Naive thymus-derived CD8-positive, alpha-beta T cell (primary cell): ENCODE data around the gene ZNF184. TPM values are rescaled to one million over a fixed set of nuclear protein-coding genes. Genes with fewer than 3 reads are reported as not detected.

Experiments used
- ATAC-seq, 2 donors: fragments of 150-1000 bp; cut with Tn5 transposase in 1 of 2; sonication (Bioruptor Pico), chemical (Tn5 transposase) in 1 of 2; 1 replicate in 1 of 2; 2 replicates in 1 of 2; pipeline ENCODE4 v1.10.0; 2021; ENCODE audit warnings: mild to moderate bottlenecking in 2 of 2, moderate library complexity in 2 of 2
- POLR2A ChIA-PET: fragments of 350-600 bp; sonication (Branson Sonifier 250); formaldehyde crosslinking; loops from one replicate; lab custom pipeline; 2021; ENCODE audit warnings: antibody characterized with exemption; lab: Charles Lee
- DNase-seq, 10 donors: peaks; one replicate each; pipeline versions ENCODE4 v3.0.0 to v3.0.0-alpha.2; 2020 to 2022
- H3K27ac Mint-ChIP-seq, 10 donors: one replicate each; pipeline ENCODE4 v1.8.0; 2020 to 2022; ENCODE audit warnings: mild to moderate bottlenecking in 10 of 10, mixed read lengths in 10 of 10, moderate library complexity in 4 of 10, inconsistent platforms in 1 of 10
- H3K27me3 Mint-ChIP-seq, 5 donors: one replicate each; pipeline ENCODE4 v1.8.0; 2021 to 2022; ENCODE audit warnings: mixed read lengths in 5 of 5
- H3K36me3 Mint-ChIP-seq, 3 donors: one replicate each; pipeline ENCODE4 v1.8.0; 2020 to 2022; ENCODE audit warnings: mixed read lengths in 3 of 3, mild to moderate bottlenecking in 2 of 3, inconsistent platforms in 1 of 3
- H3K4me1 Mint-ChIP-seq, 4 donors: one replicate each; pipeline ENCODE4 v1.8.0; 2021 to 2022; ENCODE audit warnings: mixed read lengths in 4 of 4
- H3K4me3 Mint-ChIP-seq, 10 donors: one replicate each; pipeline ENCODE4 v1.8.0; 2020 to 2022; ENCODE audit warnings: mild to moderate bottlenecking in 10 of 10, mixed read lengths in 10 of 10, moderate library complexity in 6 of 10, inconsistent platforms in 1 of 10
- H3K9me3 Mint-ChIP-seq, 9 donors: one replicate each; pipeline ENCODE4 v1.8.0; 2020 to 2022; ENCODE audit warnings: mixed read lengths in 9 of 9, mild to moderate bottlenecking in 3 of 9, inconsistent platforms in 1 of 9, moderate library complexity in 1 of 9
- polyA plus RNA-seq, 3 donors: library from polyadenylated mRNA; unstranded; fragments of 300-500 nt; fragmentation: Illumina TruSeq; gene quantifications; one replicate each; pipeline ENCODE4 v1.2.3, GENCODE V29; 2021
- total RNA-seq, 8 experiments: library from RNA in 2 of 8; stranded (reverse) in 2 of 8; gene quantifications; one replicate each; pipeline ENCODE4 v1.2.3 and lab custom pipeline; 2021 to 2026

ZNF184 gene
- total and polyA plus RNA-seq, 5 experiments from 2014 or later, result 3.8 to 10.8 (median 7.8) TPM

GRCh38 chr6:27502508-27503435 lies 29.9 kb upstream of the ZNF184 start:
- POLR2A ChIA-PET, result interaction anchor here (1.0 to 3.6 kb wide), 3 partner anchors 24 to 29 kb away, joined by 4 to 22 read pairs (median 18); no protein-coding TSS in a partner anchor
- Mint-ChIP-seq H3K4me3 (peak overlapping the region; percentile 86 to 96 (median 92)), H3K4me1 (peaks cover 28 to 37% (median 29%) of the 10 kb centered on the region in 4 donors), H3K9me3 (no peaks in the 10 kb centered on the region), H3K27ac (peak overlapping the region; percentile 68 to 97 (median 88)), H3K27me3 (peaks cover 4 to 22% (median 13%) of the 10 kb centered on the region in 5 donors), H3K36me3 (no peaks in the 10 kb centered on the region)
- DNase-seq (peak; percentile 28 to 82 (median 75)), ATAC-seq (peak; percentile 47 to 60)

- POLR2A ChIA-PET, result interaction anchor here (1.7 kb wide), 1 partner anchor 22 kb away, joined by 22 read pairs; no protein-coding TSS in a partner anchor
- H3K4me1 Mint-ChIP-seq, result peaks cover 26 to 37% (median 31%) of the 10 kb centered on the region in 4 donors
- ATAC-seq, result no peak
- H3K4me3 Mint-ChIP-seq, result peak overlapping the region in 1 of 10 donors; percentile 68
- DNase-seq, result no peak
- H3K27ac Mint-ChIP-seq, result no peak overlapping the region
- H3K27me3 Mint-ChIP-seq, result peaks cover 7 to 30% (median 20%) of the 10 kb centered on the region in 5 donors
- peaks cover 0 to 3% (median 0%) of the 10 kb centered on the region in 9 donors for H3K9me3 Mint-ChIP-seq
- peaks cover 0 to 4% (median 2%) of the 10 kb centered on the region in 3 donors for H3K36me3 Mint-ChIP-seq
Measured at GRCh38 chr6:27501187-27501586, 28.3 kb upstream of the ZNF184 start.

GRCh38 chr6:27500177-27500576 lies 27.3 kb upstream of the ZNF184 start:
- Mint-ChIP-seq H3K27me3 (peaks cover 15 to 40% (median 30%) of the 10 kb centered on the region in 5 donors), H3K36me3 (peaks cover 3 to 13% (median 3%) of the 10 kb centered on the region in 3 donors), H3K4me1 (peaks cover 22 to 37% (median 33%) of the 10 kb centered on the region in 4 donors), H3K4me3 (peak overlapping the region in 1 of 10 donors; percentile 41), H3K9me3 (peaks cover 0 to 8% (median 3%) of the 10 kb centered on the region in 9 donors), H3K27ac (peak overlapping the region in 1 of 10 donors; percentile 95)
- ATAC-seq, result no peak
- POLR2A ChIA-PET, result interaction anchor here (0.7 to 1.0 kb wide), 2 partner anchors 396 to 1722 kb away, joined by 3 read pairs; no protein-coding TSS in a partner anchor
- no peak for DNase-seq

- H3K4me3 Mint-ChIP-seq, result peak overlapping the region; percentile 15 to 75 (median 69)
- peak overlapping the region in 2 of 10 donors; percentile 26 to 34 for H3K27ac Mint-ChIP-seq
- peaks cover 28 to 70% (median 52%) of the 10 kb centered on the region in 5 donors for H3K27me3 Mint-ChIP-seq
- POLR2A ChIA-PET, result no interaction called here
- DNase-seq (peak in 1 of 10 donors; percentile 5), ATAC-seq (peak; percentile 38 to 39)
- peaks cover 0 to 12% (median 3%) of the 10 kb centered on the region in 9 donors for H3K9me3 Mint-ChIP-seq
- peaks cover 3 to 31% (median 6%) of the 10 kb centered on the region in 3 donors for H3K36me3 Mint-ChIP-seq
- H3K4me1 Mint-ChIP-seq, result peaks cover 8 to 19% (median 12%) of the 10 kb centered on the region in 4 donors
Measured at GRCh38 chr6:27495386-27496135, 22.7 kb upstream of the ZNF184 start.

- H3K9me3 Mint-ChIP-seq, result peaks cover 0 to 12% (median 3%) of the 10 kb centered on the region in 9 donors
- ATAC-seq (no peak), DNase-seq (no peak)
- peak overlapping the region; percentile 15 to 75 (median 69) for H3K4me3 Mint-ChIP-seq
- peaks cover 28 to 64% (median 51%) of the 10 kb centered on the region in 5 donors for H3K27me3 Mint-ChIP-seq
- POLR2A ChIA-PET, result no interaction called here
- H3K36me3 Mint-ChIP-seq, result peaks cover 3 to 31% (median 6%) of the 10 kb centered on the region in 3 donors
- H3K27ac Mint-ChIP-seq, result peak overlapping the region in 2 of 10 donors; percentile 26 to 34
- peaks cover 8 to 19% (median 12%) of the 10 kb centered on the region in 4 donors for H3K4me1 Mint-ChIP-seq
Measured at GRCh38 chr6:27494987-27495385, 22.1 kb upstream of the ZNF184 start.

- H3K4me1 Mint-ChIP-seq, result peaks cover 7 to 19% (median 12%) of the 10 kb centered on the region in 4 donors
- no peak for DNase-seq
- peaks cover 0 to 12% (median 3%) of the 10 kb centered on the region in 9 donors for H3K9me3 Mint-ChIP-seq
- no peak overlapping the region for H3K27ac Mint-ChIP-seq
- H3K4me3 Mint-ChIP-seq, result no peak overlapping the region
- H3K36me3 Mint-ChIP-seq, result peaks cover 3 to 31% (median 6%) of the 10 kb centered on the region in 3 donors
- no peak for ATAC-seq
- POLR2A ChIA-PET, result no interaction called here
- H3K27me3 Mint-ChIP-seq, result peaks cover 28 to 59% (median 45%) of the 10 kb centered on the region in 5 donors
Measured at GRCh38 chr6:27494103-27494502, 21.2 kb upstream of the ZNF184 start.

- peaks cover 24 to 47% (median 37%) of the 10 kb centered on the region in 5 donors for H3K27me3 Mint-ChIP-seq
- H3K27ac Mint-ChIP-seq, result no peak overlapping the region
- H3K4me3 Mint-ChIP-seq, result no peak overlapping the region
- DNase-seq, result no peak
- no peak for ATAC-seq
- peaks cover 3 to 31% (median 6%) of the 10 kb centered on the region in 3 donors for H3K36me3 Mint-ChIP-seq
- peaks cover 7 to 19% (median 12%) of the 10 kb centered on the region in 4 donors for H3K4me1 Mint-ChIP-seq
- peaks cover 0 to 12% (median 3%) of the 10 kb centered on the region in 9 donors for H3K9me3 Mint-ChIP-seq
- POLR2A ChIA-PET, result no interaction called here
Measured at GRCh38 chr6:27492631-27493190, 19.8 kb upstream of the ZNF184 start.

GRCh38 chr6:27479319-27480182 lies 6.6 kb upstream of the ZNF184 start:
- DNase-seq (peak; percentile 75 to 97 (median 92)), ATAC-seq (peak; percentile 71 to 74)
- Mint-ChIP-seq H3K27ac (no peak overlapping the region), H3K9me3 (no peaks in the 10 kb centered on the region), H3K4me1 (peaks cover 0 to 15% (median 3%) of the 10 kb centered on the region in 4 donors), H3K4me3 (no peak overlapping the region), H3K27me3 (no peaks in the 10 kb centered on the region), H3K36me3 (no peaks in the 10 kb centered on the region)
- POLR2A ChIA-PET, result interaction anchor here (0.7 to 2.4 kb wide), 34 partner anchors 23 to 1462 kb away, joined by 3 to 25 read pairs (median 5); partner anchors contain the start of genes HMGN4, ZNF165 and ZNF391

GRCh38 chr6:27478706-27479318 lies 5.9 kb upstream of the ZNF184 start:
- H3K27ac Mint-ChIP-seq, result no peak overlapping the region
- POLR2A ChIA-PET, result interaction anchor here (0.6 to 2.4 kb wide), 33 partner anchors 23 to 1462 kb away, joined by 3 to 25 read pairs (median 5); partner anchors contain the start of genes HMGN4, ZNF165 and ZNF391
- peak; percentile 56 to 66 for ATAC-seq
- DNase-seq, result peak; percentile 60 to 96 (median 92)
- H3K27me3 Mint-ChIP-seq, result no peaks in the 10 kb centered on the region
- H3K9me3 Mint-ChIP-seq, result no peaks in the 10 kb centered on the region
- no peaks in the 10 kb centered on the region for H3K36me3 Mint-ChIP-seq
- peaks cover 0 to 15% (median 3%) of the 10 kb centered on the region in 4 donors for H3K4me1 Mint-ChIP-seq
- H3K4me3 Mint-ChIP-seq, result no peak overlapping the region

- no peaks in the 10 kb centered on the region for H3K9me3 Mint-ChIP-seq
- H3K4me3 Mint-ChIP-seq, result no peak overlapping the region
- POLR2A ChIA-PET, result interaction anchor here (0.6 to 2.4 kb wide), 17 partner anchors 24 to 1457 kb away, joined by 3 to 22 read pairs (median 10); partner anchors contain the start of gene ZNF391
- H3K27ac Mint-ChIP-seq, result no peak overlapping the region
- H3K36me3 Mint-ChIP-seq, result no peaks in the 10 kb centered on the region
- H3K4me1 Mint-ChIP-seq, result peaks cover 0 to 16% (median 4%) of the 10 kb centered on the region in 4 donors
- H3K27me3 Mint-ChIP-seq, result no peaks in the 10 kb centered on the region
- ATAC-seq, result peak in 1 of 2 donors; percentile 19
- peak in 1 of 10 donors; percentile 30 for DNase-seq
Measured at GRCh38 chr6:27478141-27478705, 5.3 kb upstream of the ZNF184 start.
